Measurements from ENCODE around the gene GPR22.

DNA sequence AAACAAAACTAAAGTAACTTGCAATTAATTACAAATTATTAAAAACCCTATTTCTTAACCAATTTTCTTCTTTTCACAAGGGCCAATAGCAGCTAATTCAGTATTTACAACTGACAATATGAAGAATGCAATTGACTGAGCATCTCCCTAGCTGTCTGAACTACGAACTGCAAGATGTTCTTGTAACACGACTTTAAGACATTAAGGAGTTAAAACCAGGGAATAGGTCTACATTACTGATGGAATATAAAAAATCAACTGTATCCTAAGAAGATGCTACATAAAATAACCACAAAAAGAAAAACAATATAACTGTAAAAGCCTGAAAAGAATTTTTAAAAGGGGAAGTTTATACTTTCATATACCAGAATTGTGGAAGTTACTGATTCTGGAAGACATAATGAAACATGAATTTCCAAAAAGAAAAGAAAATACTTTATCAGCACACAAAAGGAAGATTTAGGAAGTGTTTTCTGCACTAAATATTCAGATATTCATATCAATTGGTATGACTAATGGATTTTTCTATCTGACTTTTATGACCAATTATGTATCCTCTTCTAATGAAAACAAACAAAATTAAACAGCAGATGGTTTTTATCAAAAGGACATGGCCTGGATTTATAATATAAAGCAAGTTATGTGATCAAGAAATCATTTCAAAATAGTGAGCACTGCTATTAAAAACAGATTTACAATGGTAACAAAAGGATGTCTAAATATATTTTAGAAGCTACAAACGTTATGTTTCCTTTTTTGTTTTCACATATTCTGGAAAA, 1.6 kb downstream of the GPR22 start:
- TF ChIP-seq CTCF (IDR thresholded peaks at IDR 0.05; ENCODE audit: low read depth, low read length) = no peak
- no peak for TF ChIP-seq EZH2phosphoT487 (IDR thresholded peaks at IDR 0.05; ENCODE audit: low read depth)

All from OCI-LY3 (cell line).